ENCODE measurements around the gene MYO15A.

- TF ChIP-seq CTCF (conservative IDR thresholded peaks at IDR 0.05) (no peak), EZH2 (IDR thresholded peaks at IDR 0.05; ENCODE audit: low read depth) (no peak)
Observed at GRCh38 chr17:18194394-18194793, 85.8 kb downstream of the MYO15A start.

All from PC-9 (cell line).